PC-3 (cell line): ENCODE results near the gene VWDE. TPM values are rescaled to one million over a fixed set of nuclear protein-coding genes. Genes with fewer than 3 reads are reported as not detected.

Source experiments
- ATAC-seq: fragments of 200-7000 bp; cut with Tn5 transposase; 2 replicates; pipeline ENCODE4 v1.9.1; 2020; ENCODE audit warnings: mild to moderate bottlenecking, moderate library complexity
- BruUV-seq: library from RNA; stranded (reverse); fragments of 400-500 nt; replicated peaks from 2 replicates; lab custom pipeline; 2021; lab: Mats Ljungman, UMichigan
- CTCF ChIA-PET: fragments of 300-600 bp; sonication (Branson Sonifier 250); formaldehyde crosslinking; loops from one replicate; lab custom pipeline; 2022; ENCODE audit warnings: antibody characterized with exemption; lab: Charles Lee
- POLR2A ChIA-PET: fragments of 300-600 bp; sonication (Branson Sonifier 250); formaldehyde crosslinking; loops from one replicate; lab custom pipeline; 2022; ENCODE audit warnings: antibody characterized with exemption; ENCODE audit not compliant: unreplicated experiment; lab: Charles Lee
- DNase-seq: peaks from one replicate; pipeline ENCODE4 v3.0.0-alpha.2; 2015
- H2AFZ ChIP-seq: fragments of 300-600 bp; sonication (generic); 2 replicates; pipeline ENCODE4 v1.6.0; 2016; ENCODE audit warnings: antibody characterized with exemption, low read length
- H3F3A ChIP-seq: fragments of 300-600 bp; sonication (generic); one replicate; pipeline ENCODE4 v1.6.0; 2017; ENCODE audit warnings: antibody characterized with exemption, low read length, control low read depth, mild to moderate bottlenecking; ENCODE audit not compliant: unreplicated experiment
- H3K27ac ChIP-seq: fragments of 300-600 bp; sonication (generic); 2 replicates; pipeline ENCODE4 v1.5.1; 2016; ENCODE audit warnings: mild to moderate bottlenecking, low read length
- H3K27me3 ChIP-seq: fragments of 300-600 bp; sonication (generic); 2 replicates; pipeline ENCODE4 v1.6.1; 2016; ENCODE audit warnings: low read length, mixed read lengths
- H3K36me3 ChIP-seq: fragments of 300-600 bp; sonication (generic); 2 replicates; pipeline ENCODE4 v1.6.1; 2016; ENCODE audit warnings: low read depth, mixed run types, low read length, mixed read lengths
- H3K4me1 ChIP-seq: fragments of 300-600 bp; sonication (generic); 2 replicates; pipeline ENCODE4 v1.5.1; 2016; ENCODE audit warnings: low read length; ENCODE audit not compliant: insufficient read depth
- H3K4me2 ChIP-seq: fragments of 300-600 bp; sonication (generic); 2 replicates; pipeline ENCODE4 v1.6.0; 2016; ENCODE audit warnings: low read length
- H3K4me3 ChIP-seq: fragments of 300-600 bp; sonication (generic); 2 replicates; pipeline ENCODE4 v1.5.1; 2016; ENCODE audit warnings: mild to moderate bottlenecking, low read length, mixed read lengths
- H3K79me2 ChIP-seq: fragments of 300-600 bp; sonication (generic); 2 replicates; pipeline ENCODE4 v1.6.1; 2017; ENCODE audit warnings: low read length, mixed read lengths
- H3K9ac ChIP-seq: fragments of 300-600 bp; sonication (generic); 2 replicates; pipeline ENCODE4 v1.6.0; 2016; ENCODE audit warnings: mild to moderate bottlenecking, low read length
- H3K9me2 ChIP-seq: fragments of 300-600 bp; sonication (generic); replicated peaks from 2 replicates; pipeline ENCODE4 v1.6.1; 2016; ENCODE audit warnings: mixed run types, low read length, mixed read lengths
- H3K9me3 ChIP-seq: fragments of 300-600 bp; sonication (generic); 2 replicates; pipeline ENCODE4 v1.6.1; 2016; ENCODE audit warnings: low read length, mixed read lengths
- H4K20me1 ChIP-seq: fragments of 300-600 bp; sonication (generic); 2 replicates; pipeline ENCODE4 v1.6.1; 2016; ENCODE audit warnings: low read length, mixed read lengths
- EZH2 ChIP-seq: fragments of 300-600 bp; sonication (generic); IDR thresholded peaks from one replicate; pipeline ENCODE4 v1.6.1; 2017; ENCODE audit warnings: antibody characterized with exemption, mild to moderate bottlenecking, low read length; ENCODE audit not compliant: unreplicated experiment
- EZH2phosphoT487 ChIP-seq: fragments of 300-600 bp; sonication (generic); IDR thresholded peaks from 2 replicates; pipeline ENCODE4 v1.6.1; 2018; ENCODE audit warnings: mild to moderate bottlenecking, antibody characterized with exemption, low read length, borderline replicate concordance
- intact Hi-C: fragments of 100-400 bp; cut with micrococcal nuclease; formaldehyde crosslinking; loops from 2 replicates; pipeline ENCODE4 v1.9.0; 2023
- total RNA-seq: library from RNA; depleted of rRNA; stranded (reverse); fragments of >200 nt; gene quantifications from 2 replicates; pipeline ENCODE4 v1.2.3, GENCODE V29; 2014
- TF ChIP-seq, protein P1 (sequence below): fragments of 300-600 bp; sonication (generic); conservative IDR thresholded peaks from 2 replicates; pipeline ENCODE4 v1.5.1; 2017; ENCODE audit warnings: antibody characterized with exemption, low read depth, mild to moderate bottlenecking, low read length

The VWDE gene
- total RNA-seq, 1 experiment from 2014 or later = 7.7 TPM

- Histone ChIP-seq H3K9me3 (no peaks in the 10 kb centered on the region), H4K20me1 (no peaks in the 10 kb centered on the region), H3K27ac (no peak overlapping the region), H3K4me3 (no peak overlapping the region), H3K9ac (no peak overlapping the region), H3K27me3 (no peaks in the 10 kb centered on the region), H3K79me2 (no peaks in the 10 kb centered on the region), H2AFZ (no peak overlapping the region), H3K9me2 (no peaks in the 10 kb centered on the region), H3F3A (no peaks in the 10 kb centered on the region), H3K4me1 (no peaks in the 10 kb centered on the region), H3K4me2 (no peak overlapping the region), H3K36me3 (no peaks in the 10 kb centered on the region)
- ChIA-PET POLR2A (no interaction called here), CTCF (no interaction called here)
- TF ChIP-seq, protein P1, sequence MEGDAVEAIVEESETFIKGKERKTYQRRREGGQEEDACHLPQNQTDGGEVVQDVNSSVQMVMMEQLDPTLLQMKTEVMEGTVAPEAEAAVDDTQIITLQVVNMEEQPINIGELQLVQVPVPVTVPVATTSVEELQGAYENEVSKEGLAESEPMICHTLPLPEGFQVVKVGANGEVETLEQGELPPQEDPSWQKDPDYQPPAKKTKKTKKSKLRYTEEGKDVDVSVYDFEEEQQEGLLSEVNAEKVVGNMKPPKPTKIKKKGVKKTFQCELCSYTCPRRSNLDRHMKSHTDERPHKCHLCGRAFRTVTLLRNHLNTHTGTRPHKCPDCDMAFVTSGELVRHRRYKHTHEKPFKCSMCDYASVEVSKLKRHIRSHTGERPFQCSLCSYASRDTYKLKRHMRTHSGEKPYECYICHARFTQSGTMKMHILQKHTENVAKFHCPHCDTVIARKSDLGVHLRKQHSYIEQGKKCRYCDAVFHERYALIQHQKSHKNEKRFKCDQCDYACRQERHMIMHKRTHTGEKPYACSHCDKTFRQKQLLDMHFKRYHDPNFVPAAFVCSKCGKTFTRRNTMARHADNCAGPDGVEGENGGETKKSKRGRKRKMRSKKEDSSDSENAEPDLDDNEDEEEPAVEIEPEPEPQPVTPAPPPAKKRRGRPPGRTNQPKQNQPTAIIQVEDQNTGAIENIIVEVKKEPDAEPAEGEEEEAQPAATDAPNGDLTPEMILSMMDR = no peak
- TF ChIP-seq EZH2phosphoT487 (no peak), EZH2 (no peak)
- BruUV-seq = no TSS peak
- no peak for ATAC-seq
- intact Hi-C loops = no loop called here
- no peak for DNase-seq
Observed at GRCh38 chr7:12337095-12337494, 66.6 kb downstream of the VWDE start.

DNA sequence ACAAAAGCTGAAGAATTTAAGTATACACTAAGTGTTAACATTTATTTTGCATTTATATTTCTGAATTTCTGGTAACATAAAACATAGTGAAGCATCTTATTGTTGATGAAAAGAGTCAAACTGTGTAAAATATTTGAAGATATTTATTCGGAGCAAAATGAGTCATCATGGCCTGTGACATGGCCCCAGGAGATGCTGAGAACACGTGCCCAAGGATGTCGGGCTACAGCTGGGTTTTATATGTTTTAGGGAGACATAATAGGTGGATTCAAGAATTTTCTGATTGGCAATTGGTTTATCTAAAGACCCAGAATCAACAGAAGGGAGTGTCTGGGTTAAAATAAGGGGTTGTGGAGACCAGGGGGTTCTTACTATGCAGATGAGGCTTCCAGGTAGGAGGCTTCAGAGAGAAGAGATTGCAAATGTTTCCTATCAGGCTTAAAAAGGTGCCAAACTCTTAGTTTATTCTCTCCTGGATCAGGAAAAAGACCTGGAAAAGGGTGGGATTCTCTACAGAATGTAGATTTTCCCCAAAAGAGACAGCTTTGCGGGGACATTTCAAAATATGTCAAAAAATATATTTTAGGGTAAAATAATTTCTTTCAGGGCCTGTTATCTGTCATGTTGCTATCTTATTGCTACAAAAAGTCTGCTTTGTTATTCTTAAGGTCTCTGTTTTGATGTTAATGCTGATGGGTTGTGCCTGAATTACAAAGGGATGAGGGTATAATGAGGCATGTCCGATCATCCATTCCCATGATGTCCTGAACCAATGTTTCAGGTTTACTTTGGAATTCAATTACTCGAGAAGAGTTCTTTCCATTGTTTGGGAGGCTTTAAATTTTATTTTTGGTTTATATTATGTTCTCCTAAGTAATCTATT, 74.5 kb downstream of the VWDE start:
- DNase-seq (no peak), ATAC-seq (no peak)
- no TSS peak for BruUV-seq
- Histone ChIP-seq H3F3A (no peaks in the 10 kb centered on the region), H3K27me3 (no peaks in the 10 kb centered on the region), H4K20me1 (no peaks in the 10 kb centered on the region), H3K9me3 (no peaks in the 10 kb centered on the region), H3K4me1 (no peaks in the 10 kb centered on the region), H2AFZ (no peak overlapping the region), H3K36me3 (no peaks in the 10 kb centered on the region), H3K9me2 (no peaks in the 10 kb centered on the region), H3K4me3 (no peak overlapping the region), H3K79me2 (no peaks in the 10 kb centered on the region), H3K9ac (no peak overlapping the region), H3K27ac (no peak overlapping the region), H3K4me2 (no peak overlapping the region)
- intact Hi-C loops = loop anchor here (10.0 kb wide), 1 partner anchor 404 kb away; no protein-coding TSS in a partner anchor
- TF ChIP-seq EZH2 (no peak), EZH2phosphoT487 (no peak)
- TF ChIP-seq, protein P1 = no peak
- CTCF ChIA-PET = no interaction called here
- POLR2A ChIA-PET = no interaction called here

DNA sequence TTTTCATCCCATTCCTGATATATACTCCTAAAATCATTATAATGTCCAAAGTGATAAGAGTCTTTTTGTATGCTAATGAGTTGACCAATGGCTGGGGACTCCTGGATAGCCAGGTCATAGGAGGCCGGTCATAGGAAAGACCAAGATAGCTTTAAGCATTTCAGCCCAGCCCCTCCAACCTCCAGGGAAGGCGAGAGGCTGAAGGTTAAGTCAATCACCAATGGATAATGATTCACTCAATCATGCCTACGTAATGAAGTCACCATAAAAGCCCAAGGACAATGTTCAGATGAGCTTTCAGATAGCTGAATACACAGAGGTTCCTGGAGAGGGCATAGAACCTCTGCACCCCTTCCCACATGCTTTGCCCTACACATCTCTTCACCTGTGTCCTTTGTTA, 75.7 kb downstream of the VWDE start:
- Histone ChIP-seq H3K4me2 (no peak overlapping the region), H3K9me2 (no peaks in the 10 kb centered on the region), H4K20me1 (no peaks in the 10 kb centered on the region), H3K36me3 (no peaks in the 10 kb centered on the region), H3K79me2 (no peaks in the 10 kb centered on the region), H2AFZ (no peak overlapping the region), H3K4me3 (no peak overlapping the region), H3F3A (no peaks in the 10 kb centered on the region), H3K27ac (no peak overlapping the region), H3K27me3 (no peaks in the 10 kb centered on the region), H3K4me1 (peaks cover 6% of the 10 kb centered on the region), H3K9ac (no peak overlapping the region), H3K9me3 (no peaks in the 10 kb centered on the region)
- no peak for ATAC-seq
- POLR2A ChIA-PET = no interaction called here
- intact Hi-C loops = loop anchor here (10.0 kb wide), 1 partner anchor 403 kb away; no protein-coding TSS in a partner anchor
- TF ChIP-seq EZH2phosphoT487 = no peak
- TF ChIP-seq, protein P1 = no peak
- no peak for TF ChIP-seq EZH2
- CTCF ChIA-PET = no interaction called here
- no peak for DNase-seq
- BruUV-seq = no TSS peak
